Pancreas (tissue), 10 donors: ENCODE data around the gene TPM1. TPM values are rescaled to one million over a fixed set of nuclear protein-coding genes. Genes with fewer than 3 reads are reported as not detected.

ENCODE experiments used
- ATAC-seq, 4 donors: fragments of 200-7000 bp; cut with Tn5 transposase; one replicate each; pipeline versions ENCODE4 v1.8.0 to v1.9.1; 2020; ENCODE audit warnings: mild to moderate bottlenecking in 4 of 4, moderate library complexity in 4 of 4
- DNase-seq, 6 donors: peaks; one replicate each; pipeline ENCODE4 v3.0.0-alpha.2; 2020
- FAIRE-seq: peaks from 2 replicates; lab custom pipeline; 2012; peaks lifted over from hg19 to GRCh38; lab: Jason Lieb, UNC
- H3K27ac ChIP-seq, 4 donors: fragments of 200-600 bp; sonication (generic); 1 replicate in 3 of 4; 2 replicates in 1 of 4; pipeline versions ENCODE4 v1.5.0 to v1.8.0; 2020
- H3K27me3 ChIP-seq, 4 donors: fragments of 200-600 bp; one replicate each; pipeline ENCODE4 v1.8.0; 2021
- H3K36me3 ChIP-seq, 3 donors: fragments of 200-600 bp; sonication (generic) in 1 of 3; one replicate each; pipeline versions ENCODE4 v1.5.0 to v1.8.0; 2020 to 2021
- H3K4me1 ChIP-seq, 3 donors: fragments of 200-600 bp; one replicate each; pipeline ENCODE4 v1.8.0; 2021
- H3K4me3 ChIP-seq, 4 donors: fragments of 200-600 bp; sonication (generic) in 2 of 4; one replicate each; pipeline versions ENCODE4 v1.5.0 to v1.8.0; 2020 to 2021
- H3K9me3 ChIP-seq, 4 donors: fragments of 200-600 bp; one replicate each; pipeline ENCODE4 v1.8.0; 2021
- CTCF ChIP-seq, 4 donors: fragments of 200-600 bp; sonication (generic) in 3 of 4; IDR thresholded peaks; one replicate each; pipeline versions ENCODE4 v1.5.0 to v1.8.0; 2021; ENCODE audit warnings: antibody characterized with exemption in 4 of 4
- WGBS, 2 donors: extraction: QIAGEN DNeasy Blood & Tissue Kit; methylation state at CpG; one replicate each; pipeline ENCODE4 v1.1.7; 2013; 5-methylcytosine and 5-hydroxymethylcytosine counted together
- intact Hi-C, 3 donors: fragments of 100-400 bp; cut with DNase I; formaldehyde crosslinking; loops; one replicate each; pipeline versions ENCODE4 v1.11.1 to v1.14.2; 2022
- polyA plus RNA-seq, 2 donors: library from polyadenylated mRNA; stranded (reverse); fragments of 200-250 nt; gene quantifications; one replicate each; pipeline ENCODE4 v1.2.3, GENCODE V29; 2013
- total RNA-seq, 6 donors: library from RNA; stranded (reverse); fragmentation: NEBNext Ultra II Directional in 4 of 6; extraction: Animal tissue kit (Norgen Biotek cat#: 25700) in 4 of 6; gene quantifications; one replicate each; pipeline versions ENCODE4 v1.2.1 to v1.2.4, GENCODE V29; 2021 to 2023
- donor health status: healthy with polysubstance abuse.
- donor health status: DM: no; HTN: no; CAD: no; lungs with moderate emphysema.
- donor health status: DM: no; HTN: no; CAD: no.
- donor health status: control.
- donor health status: control.
- donor health status: Bipolar disorder and iron deficiency.
- donor health status: DM: yes; HTN: yes; CAD: no.
- donor health status: DM: no; HTN: no; CAD: no.
- donor health status: DM: no; HTN: no; CAD: no.
- donor health status: DM: yes; HTN: yes; CAD: no.

Gene TPM1
- total and polyA plus RNA-seq, 8 donors = 114 to 482 (median 263) TPM

- no peak overlapping the region for H3K27ac ChIP-seq
- no peak for TF ChIP-seq CTCF (IDR thresholded peaks at IDR 0.05)
- ATAC-seq (peak in 1 of 4 donors; percentile 30), FAIRE-seq (no peak), DNase-seq (no peak)
- no peaks in the 10 kb centered on the region for H3K9me3 ChIP-seq
- H3K27me3 ChIP-seq = no peaks in the 10 kb centered on the region
- 95% methylated on average over 3 of the region's 3 CpGs for WGBS, 2 donors
- no peaks in the 10 kb centered on the region for H3K36me3 ChIP-seq
- intact Hi-C loops = no loop called here
- H3K4me1 ChIP-seq = peaks cover 0 to 20% (median 5%) of the 10 kb centered on the region in 3 donors
- H3K4me3 ChIP-seq = no peak overlapping the region
Measured at GRCh38 chr15:62997441-62997840, 45.1 kb upstream of the TPM1 start.

- FAIRE-seq (no peak), ATAC-seq (no peak), DNase-seq (no peak)
- Histone ChIP-seq H3K4me3 (no peak overlapping the region), H3K9me3 (no peaks in the 10 kb centered on the region), H3K27ac (peak overlapping the region in 1 of 4 donors; percentile 5), H3K36me3 (no peaks in the 10 kb centered on the region), H3K4me1 (peaks cover 0 to 20% (median 5%) of the 10 kb centered on the region in 3 donors), H3K27me3 (no peaks in the 10 kb centered on the region)
- intact Hi-C loops = no loop called here
- WGBS, 2 donors = 61 to 62% methylated on average over 6 of the region's 6 CpGs
- TF ChIP-seq CTCF (IDR thresholded peaks at IDR 0.05) = no peak
Measured at GRCh38 chr15:62998262-62998890, 44.2 kb upstream of the TPM1 start.

GRCh38 chr15:62999178-62999577 is 43.4 kb upstream of the TPM1 start:
- Histone ChIP-seq H3K4me3 (no peak overlapping the region), H3K27ac (peak overlapping the region in 2 of 4 donors; percentile 4 to 5), H3K4me1 (peaks cover 0 to 20% (median 5%) of the 10 kb centered on the region in 3 donors), H3K36me3 (no peaks in the 10 kb centered on the region), H3K27me3 (no peaks in the 10 kb centered on the region), H3K9me3 (no peaks in the 10 kb centered on the region)
- TF ChIP-seq CTCF (IDR thresholded peaks at IDR 0.05) = no peak
- FAIRE-seq = no peak
- no peak for ATAC-seq
- 73 to 74% methylated on average over 4 of the region's 4 CpGs for WGBS, 2 donors
- intact Hi-C loops = no loop called here
- no peak for DNase-seq

GRCh38 chr15:62999923-63000561 is 42.5 kb upstream of the TPM1 start:
- no peak overlapping the region for H3K4me3 ChIP-seq
- peak overlapping the region in 2 of 4 donors; percentile 12 to 19 for H3K27ac ChIP-seq
- intact Hi-C loops = no loop called here
- ATAC-seq (peak; percentile 44 to 63 (median 56)), DNase-seq (no peak), FAIRE-seq (no peak)
- H3K9me3 ChIP-seq = no peaks in the 10 kb centered on the region
- peaks cover 0 to 20% (median 5%) of the 10 kb centered on the region in 3 donors for H3K4me1 ChIP-seq
- no peak for TF ChIP-seq CTCF (IDR thresholded peaks at IDR 0.05)
- no peaks in the 10 kb centered on the region for H3K36me3 ChIP-seq
- H3K27me3 ChIP-seq = no peaks in the 10 kb centered on the region
- WGBS, 2 donors = 67 to 69% methylated on average over 12 of the region's 12 CpGs

GRCh38 chr15:63000706-63001105 is 41.8 kb upstream of the TPM1 start:
- peaks cover 0 to 16% (median 5%) of the 10 kb centered on the region in 3 donors for H3K4me1 ChIP-seq
- intact Hi-C loops = no loop called here
- no peak for TF ChIP-seq CTCF (IDR thresholded peaks at IDR 0.05)
- H3K27me3 ChIP-seq = no peaks in the 10 kb centered on the region
- no peak overlapping the region for H3K4me3 ChIP-seq
- H3K36me3 ChIP-seq = no peaks in the 10 kb centered on the region
- H3K27ac ChIP-seq = peak overlapping the region in 2 of 4 donors; percentile 12 to 19
- no peak for DNase-seq
- ATAC-seq = peak; percentile 37 to 66 (median 51)
- no peaks in the 10 kb centered on the region for H3K9me3 ChIP-seq
- 35 to 40% methylated on average over 3 of the region's 3 CpGs for WGBS, 2 donors
- FAIRE-seq = no peak
